GM18870 (cell line): ENCODE data around the gene CHTF18.
"Not testable (repeated sequence)": the region's sequence is repeated elsewhere in the genome, so short reads cannot be mapped to it uniquely, and the experiment has no call there.

Source experiments
- ATAC-seq: cut with Tn5 transposase; IDR thresholded peaks from one replicate; pipeline ENCODE4 v1.9.1; 2021; ENCODE audit warnings: moderate library complexity; ENCODE audit not compliant: unreplicated experiment

The CHTF18 gene

GRCh38 chr16:788399-789126, at the start of gene CHTF18:
CHTF18 (plus strand) TSS chr16:788620; CDS start chr16:788685, 65 bp downstream.
- ATAC-seq: no peak

- no peak for ATAC-seq
These were observed 48.6 kb upstream of the CHTF18 start for GRCh38 chr16:739560-740458.

GRCh38 chr16:740459-740763, 48.0 kb upstream of the CHTF18 start:
- no peak for ATAC-seq

- ATAC-seq: no peak
These were observed 47.5 kb upstream of the CHTF18 start, which contains the start of gene CIAO3 for GRCh38 chr16:740764-741505. CIAO3 (minus strand) TSS chr16:740997; CDS start chr16:740985, 12 bp downstream.

GRCh38 chr16:741986-742629, 46.3 kb upstream of the CHTF18 start:
- ATAC-seq: no peak

- not testable (repeated sequence) for ATAC-seq
These were observed 45.5 kb upstream of the CHTF18 start for GRCh38 chr16:742894-743293.

- no peak for ATAC-seq
These were observed 44.5 kb upstream of the CHTF18 start for GRCh38 chr16:743794-744500.

- no peak for ATAC-seq
These were observed 42.7 kb upstream of the CHTF18 start for GRCh38 chr16:745739-746138.

- no peak for ATAC-seq
These were observed 41.8 kb upstream of the CHTF18 start for GRCh38 chr16:746637-747036.

GRCh38 chr16:747978-748746, 40.3 kb upstream of the CHTF18 start:
- ATAC-seq: no peak

GRCh38 chr16:749010-749409, 39.4 kb upstream of the CHTF18 start:
- ATAC-seq: no peak

- no peak for ATAC-seq
These were observed 37.9 kb upstream of the CHTF18 start for GRCh38 chr16:750485-750884.

GRCh38 chr16:751152-752006, 37.0 kb upstream of the CHTF18 start:
- no peak for ATAC-seq

GRCh38 chr16:752007-752312, 36.5 kb upstream of the CHTF18 start:
- ATAC-seq: no peak

- not testable (repeated sequence) for ATAC-seq
These were observed 34.3 kb upstream of the CHTF18 start for GRCh38 chr16:754121-754607.

GRCh38 chr16:754656-755055, 33.8 kb upstream of the CHTF18 start:
- ATAC-seq: no peak

- ATAC-seq: no peak
These were observed 32.0 kb upstream of the CHTF18 start for GRCh38 chr16:756428-756827.

GRCh38 chr16:759110-759910, 29.1 kb upstream of the CHTF18 start:
- no peak for ATAC-seq
